ENCODE data around the gene FAM131B.

Gene FAM131B

DNA sequence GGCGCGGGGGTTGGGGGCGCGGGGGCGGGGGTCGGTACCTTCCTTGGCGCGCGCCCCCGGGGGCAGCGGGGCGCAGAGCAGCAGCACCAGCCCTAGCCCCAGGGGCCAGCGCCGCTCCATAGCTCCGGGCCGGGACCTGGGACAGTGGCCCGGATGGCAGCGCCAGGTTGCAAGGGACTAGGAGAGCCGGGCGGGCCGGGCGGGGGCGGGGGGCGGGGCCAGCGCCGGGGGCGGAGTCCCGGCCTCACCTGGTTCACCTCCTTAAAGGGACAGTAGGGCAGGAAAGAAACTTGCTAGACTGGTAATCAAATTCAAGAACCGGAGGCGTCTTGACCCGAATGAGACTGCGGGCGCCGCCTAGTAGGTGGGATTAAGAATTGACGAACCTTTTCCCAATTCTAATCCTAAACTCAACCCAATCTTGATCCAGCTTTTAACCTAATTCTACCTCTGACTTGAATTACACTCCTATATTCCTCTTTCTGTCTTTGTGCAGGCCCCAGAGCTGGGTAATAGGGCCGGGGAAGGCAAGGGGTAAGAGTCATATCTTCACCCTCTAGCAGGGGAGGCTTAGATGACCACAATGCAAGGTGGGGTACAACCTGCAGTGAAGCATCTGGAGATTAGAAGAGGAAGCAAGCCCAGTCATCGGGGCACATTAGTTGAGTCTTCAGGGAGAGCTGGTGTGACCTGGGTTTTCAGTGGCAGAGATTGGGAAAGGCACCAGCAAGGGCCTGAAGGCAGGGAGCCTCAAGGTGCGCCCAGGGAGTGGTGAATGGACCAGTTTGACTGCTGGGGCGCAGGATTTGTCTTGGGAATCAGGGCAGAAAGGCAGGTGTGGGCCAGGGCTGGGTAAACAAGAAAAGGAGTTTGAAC, 46.4 kb upstream of the FAM131B start, which contains the start of gene EPHA1:
TSS of gene EPHA1 (minus strand) at position 171 of the 876 bp plus-strand sequence. CDS start at position 120, 51 bp downstream.
- Histone ChIP-seq H3K27me3 (ENCODE audit: insufficient read depth, poor library complexity, severe bottlenecking) (no peaks in the 10 kb centered on the region), H3K4me3 (replicated peaks; ENCODE audit: insufficient read depth, low read length) (peak within 1 kb of the TSS; percentile 36), H3K27ac (replicated peaks) (peak within 1 kb of the TSS; percentile 69)
- peak in 1 of 2 experiments; percentile 33 for DNase-seq (ENCODE audit: low read depth in 1 of 2, low spot score in 1 of 2)
- TF ChIP-seq GABPA (IDR thresholded peaks at IDR 0.05; ENCODE audit: low read depth) (no peak), POLR2AphosphoS5 (IDR thresholded peaks at IDR 0.05; ENCODE audit: low read depth) (no peak), SPI1 (IDR thresholded peaks at IDR 0.05; ENCODE audit: borderline replicate concordance, low read depth) (no peak)
- TF ChIP-seq, protein P1, sequence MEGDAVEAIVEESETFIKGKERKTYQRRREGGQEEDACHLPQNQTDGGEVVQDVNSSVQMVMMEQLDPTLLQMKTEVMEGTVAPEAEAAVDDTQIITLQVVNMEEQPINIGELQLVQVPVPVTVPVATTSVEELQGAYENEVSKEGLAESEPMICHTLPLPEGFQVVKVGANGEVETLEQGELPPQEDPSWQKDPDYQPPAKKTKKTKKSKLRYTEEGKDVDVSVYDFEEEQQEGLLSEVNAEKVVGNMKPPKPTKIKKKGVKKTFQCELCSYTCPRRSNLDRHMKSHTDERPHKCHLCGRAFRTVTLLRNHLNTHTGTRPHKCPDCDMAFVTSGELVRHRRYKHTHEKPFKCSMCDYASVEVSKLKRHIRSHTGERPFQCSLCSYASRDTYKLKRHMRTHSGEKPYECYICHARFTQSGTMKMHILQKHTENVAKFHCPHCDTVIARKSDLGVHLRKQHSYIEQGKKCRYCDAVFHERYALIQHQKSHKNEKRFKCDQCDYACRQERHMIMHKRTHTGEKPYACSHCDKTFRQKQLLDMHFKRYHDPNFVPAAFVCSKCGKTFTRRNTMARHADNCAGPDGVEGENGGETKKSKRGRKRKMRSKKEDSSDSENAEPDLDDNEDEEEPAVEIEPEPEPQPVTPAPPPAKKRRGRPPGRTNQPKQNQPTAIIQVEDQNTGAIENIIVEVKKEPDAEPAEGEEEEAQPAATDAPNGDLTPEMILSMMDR (IDR thresholded peaks at IDR 0.05; ENCODE audit: insufficient read depth, low read length), result no peak
- TF ChIP-seq, protein P2, sequence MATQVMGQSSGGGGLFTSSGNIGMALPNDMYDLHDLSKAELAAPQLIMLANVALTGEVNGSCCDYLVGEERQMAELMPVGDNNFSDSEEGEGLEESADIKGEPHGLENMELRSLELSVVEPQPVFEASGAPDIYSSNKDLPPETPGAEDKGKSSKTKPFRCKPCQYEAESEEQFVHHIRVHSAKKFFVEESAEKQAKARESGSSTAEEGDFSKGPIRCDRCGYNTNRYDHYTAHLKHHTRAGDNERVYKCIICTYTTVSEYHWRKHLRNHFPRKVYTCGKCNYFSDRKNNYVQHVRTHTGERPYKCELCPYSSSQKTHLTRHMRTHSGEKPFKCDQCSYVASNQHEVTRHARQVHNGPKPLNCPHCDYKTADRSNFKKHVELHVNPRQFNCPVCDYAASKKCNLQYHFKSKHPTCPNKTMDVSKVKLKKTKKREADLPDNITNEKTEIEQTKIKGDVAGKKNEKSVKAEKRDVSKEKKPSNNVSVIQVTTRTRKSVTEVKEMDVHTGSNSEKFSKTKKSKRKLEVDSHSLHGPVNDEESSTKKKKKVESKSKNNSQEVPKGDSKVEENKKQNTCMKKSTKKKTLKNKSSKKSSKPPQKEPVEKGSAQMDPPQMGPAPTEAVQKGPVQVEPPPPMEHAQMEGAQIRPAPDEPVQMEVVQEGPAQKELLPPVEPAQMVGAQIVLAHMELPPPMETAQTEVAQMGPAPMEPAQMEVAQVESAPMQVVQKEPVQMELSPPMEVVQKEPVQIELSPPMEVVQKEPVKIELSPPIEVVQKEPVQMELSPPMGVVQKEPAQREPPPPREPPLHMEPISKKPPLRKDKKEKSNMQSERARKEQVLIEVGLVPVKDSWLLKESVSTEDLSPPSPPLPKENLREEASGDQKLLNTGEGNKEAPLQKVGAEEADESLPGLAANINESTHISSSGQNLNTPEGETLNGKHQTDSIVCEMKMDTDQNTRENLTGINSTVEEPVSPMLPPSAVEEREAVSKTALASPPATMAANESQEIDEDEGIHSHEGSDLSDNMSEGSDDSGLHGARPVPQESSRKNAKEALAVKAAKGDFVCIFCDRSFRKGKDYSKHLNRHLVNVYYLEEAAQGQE (IDR thresholded peaks at IDR 0.05; ENCODE audit: insufficient replicate concordance, low read depth), result no peak

DNA sequence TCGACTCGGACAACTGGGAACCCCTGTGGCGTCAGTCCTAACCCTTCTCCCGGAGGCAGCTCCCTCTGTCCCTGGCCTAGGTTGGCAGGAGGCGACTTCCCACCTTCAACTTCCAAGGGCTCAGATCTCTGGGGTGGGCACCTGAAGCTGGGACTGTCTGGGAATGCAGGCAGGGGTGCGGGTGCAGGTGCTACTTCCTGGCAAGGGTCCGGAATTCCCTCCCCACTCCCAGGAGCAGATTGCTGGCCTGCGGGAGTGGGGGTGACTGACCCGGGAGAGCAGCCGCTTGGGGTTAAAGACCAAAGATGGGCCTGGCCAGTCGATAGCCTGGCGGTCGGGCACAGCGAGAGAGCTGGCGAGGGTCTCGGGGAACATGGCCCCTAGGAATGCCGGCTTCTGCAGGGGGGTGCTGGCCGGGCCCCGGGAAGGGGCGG, 45.8 kb upstream of the FAM131B start:
- no peak for DNase-seq (ENCODE audit: low read depth in 1 of 2, low spot score in 1 of 2)
- peak overlapping the region; percentile 36 for H3K4me3 ChIP-seq (replicated peaks; ENCODE audit: insufficient read depth, low read length)
- H3K27ac ChIP-seq (replicated peaks), result peak overlapping the region; percentile 39
- H3K27me3 ChIP-seq (ENCODE audit: insufficient read depth, poor library complexity, severe bottlenecking), result no peaks in the 10 kb centered on the region
- TF ChIP-seq POLR2AphosphoS5 (IDR thresholded peaks at IDR 0.05; ENCODE audit: low read depth) (no peak), GABPA (IDR thresholded peaks at IDR 0.05; ENCODE audit: low read depth) (no peak), SPI1 (IDR thresholded peaks at IDR 0.05; ENCODE audit: borderline replicate concordance, low read depth) (no peak)
- TF ChIP-seq, protein P1 (IDR thresholded peaks at IDR 0.05; ENCODE audit: insufficient read depth, low read length), result no peak
- TF ChIP-seq, protein P2 (IDR thresholded peaks at IDR 0.05; ENCODE audit: insufficient replicate concordance, low read depth), result no peak

DNA sequence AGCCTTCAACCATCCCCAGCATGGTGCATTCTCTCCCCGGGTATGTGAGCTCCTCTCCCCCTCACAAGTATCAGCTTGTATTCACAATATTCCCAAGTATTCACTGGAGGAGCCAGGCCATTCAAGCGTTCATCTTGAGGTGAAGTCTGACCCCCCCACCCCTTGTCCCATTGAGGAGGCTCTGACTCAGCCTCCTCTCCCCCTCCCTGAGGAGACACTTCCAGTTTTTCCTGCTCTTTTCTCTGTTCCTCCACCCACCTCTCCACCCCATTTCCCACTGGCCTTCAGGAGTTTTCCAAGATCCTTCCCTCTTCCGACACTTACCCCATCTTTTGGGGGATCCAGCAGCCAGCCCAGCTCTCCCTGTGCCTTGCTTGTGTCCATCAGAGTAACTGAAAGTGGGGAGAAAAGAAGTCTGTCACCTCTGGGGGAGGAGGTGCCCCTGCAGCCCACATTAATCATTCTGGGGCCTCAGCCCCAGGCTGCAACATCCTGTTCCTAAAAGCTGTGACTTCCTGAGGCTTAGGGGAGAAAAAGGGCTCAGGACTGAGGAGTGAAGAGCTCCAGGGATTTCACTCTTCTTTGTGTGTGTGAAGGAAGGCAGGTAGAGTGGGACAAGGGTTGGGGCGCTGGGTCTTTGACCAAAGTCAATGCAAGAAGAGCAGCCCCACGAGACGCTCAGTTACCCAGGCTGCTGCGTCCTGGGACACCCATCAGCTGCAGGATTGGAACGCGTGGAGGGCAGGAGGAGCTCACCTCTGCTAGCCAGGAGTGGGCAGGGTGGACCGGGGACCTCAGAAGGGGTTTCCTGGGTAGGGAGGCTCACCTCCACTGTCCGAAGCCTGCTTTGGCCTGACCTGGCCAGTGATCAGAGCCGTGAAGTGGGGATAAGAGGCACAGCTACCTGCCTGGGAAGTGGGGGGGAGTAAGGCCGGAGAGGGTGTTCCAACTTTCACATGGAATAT, 45.1 kb upstream of the FAM131B start:
- peak in 1 of 2 experiments; percentile 55 for DNase-seq (ENCODE audit: low read depth in 1 of 2, low spot score in 1 of 2)
- Histone ChIP-seq H3K27ac (replicated peaks) (peak overlapping the region; percentile 39), H3K27me3 (ENCODE audit: insufficient read depth, poor library complexity, severe bottlenecking) (no peaks in the 10 kb centered on the region), H3K4me3 (replicated peaks; ENCODE audit: insufficient read depth, low read length) (peak overlapping the region; percentile 36)
- TF ChIP-seq, protein P2 (IDR thresholded peaks at IDR 0.05; ENCODE audit: insufficient replicate concordance, low read depth), result no peak
- TF ChIP-seq SPI1 (IDR thresholded peaks at IDR 0.05; ENCODE audit: borderline replicate concordance, low read depth) (no peak; the same call in 1 of the 2 replicates), GABPA (IDR thresholded peaks at IDR 0.05; ENCODE audit: low read depth) (peak; percentile 20; the same call in 1 of the 2 replicates), POLR2AphosphoS5 (IDR thresholded peaks at IDR 0.05; ENCODE audit: low read depth) (peak; percentile 55; the same call in 1 of the 2 replicates)
- TF ChIP-seq, protein P1 (IDR thresholded peaks at IDR 0.05; ENCODE audit: insufficient read depth, low read length), result no peak
